Neural cell (in vitro differentiated cells): ENCODE measurements around the gene CCNB1IP1. TPM values are rescaled to one million over a fixed set of nuclear protein-coding genes. Genes with fewer than 3 reads are reported as not detected.
"Not testable (repeated sequence)": the region's sequence is repeated elsewhere in the genome, so short reads cannot be mapped to it uniquely, and the experiment has no call there.

Experiments
- H2AFZ ChIP-seq: fragments of 200-600, 300-800 bp; sonication (generic), shearing (Covaris generic); 2 replicates; pipeline ENCODE4 v1.6.0; 2014; ENCODE audit warnings: low read depth, mild to moderate bottlenecking, antibody characterized with exemption, low read length, moderate library complexity
- H3F3A ChIP-seq: fragments of 200-600 bp; shearing (Covaris generic); 2 replicates; pipeline ENCODE4 v1.6.1; 2016; ENCODE audit warnings: mild to moderate bottlenecking, moderate library complexity, mixed read lengths, antibody characterized with exemption, low read length; ENCODE audit not compliant: insufficient read depth, poor library complexity, severe bottlenecking
- H3K27ac ChIP-seq: fragments of 200-600, 300-800 bp; sonication (generic), shearing (Covaris generic); 2 replicates; pipeline ENCODE4 v1.5.1; 2014; ENCODE audit warnings: mild to moderate bottlenecking, low read length, moderate library complexity
- H3K27me3 ChIP-seq: fragments of 300-800, 200-600 bp; sonication (generic), shearing (Covaris generic); 2 replicates; pipeline ENCODE4 v1.6.0; 2014; ENCODE audit warnings: mild to moderate bottlenecking, low read depth, low read length, moderate library complexity; ENCODE audit not compliant: insufficient read depth
- H3K36me3 ChIP-seq: fragments of 300-800, 200-600 bp; sonication (generic), shearing (Covaris generic); 2 replicates; pipeline ENCODE4 v1.5.1; 2014; ENCODE audit warnings: mild to moderate bottlenecking, antibody characterized with exemption, low read length, moderate library complexity; ENCODE audit not compliant: insufficient read depth
- H3K4me2 ChIP-seq: fragments of 300-800, 200-600 bp; sonication (generic), shearing (Covaris generic); 2 replicates; pipeline ENCODE4 v1.6.0; 2014; ENCODE audit warnings: mild to moderate bottlenecking, low read length
- H3K4me3 ChIP-seq: fragments of 300-800, 200-600 bp; sonication (generic), shearing (Covaris generic); 2 replicates; pipeline ENCODE4 v1.5.1; 2014; ENCODE audit warnings: mild to moderate bottlenecking, low read length, moderate library complexity
- H3K79me2 ChIP-seq: fragments of 200-600 bp; shearing (Covaris generic); replicated peaks from 2 replicates; pipeline ENCODE4 v1.6.0; 2014; ENCODE audit warnings: mild to moderate bottlenecking, low read length, moderate library complexity; ENCODE audit not compliant: insufficient read depth
- H3K9ac ChIP-seq: fragments of 300-800, 200-600 bp; sonication (generic), shearing (Covaris generic); 2 replicates; pipeline ENCODE4 v1.6.1; 2016; ENCODE audit warnings: mild to moderate bottlenecking, low read length, mixed read lengths
- H3K9me2 ChIP-seq: fragments of 200-600 bp; shearing (Covaris generic); 2 replicates; pipeline ENCODE4 v1.6.1; 2016; ENCODE audit warnings: mild to moderate bottlenecking, low read length, mixed read lengths; ENCODE audit not compliant: insufficient read depth
- H3K9me3 ChIP-seq: fragments of 200-600, 300-800 bp; sonication (generic), shearing (Covaris generic); 2 replicates; pipeline ENCODE4 v1.6.1; 2016; ENCODE audit warnings: mild to moderate bottlenecking, mixed run types, low read length, moderate library complexity, mixed read lengths
- H4K20me1 ChIP-seq: fragments of 200-600 bp; shearing (Covaris generic); 2 replicates; pipeline ENCODE4 v1.6.1; 2016; ENCODE audit warnings: mild to moderate bottlenecking, mixed run types; ENCODE audit not compliant: insufficient read depth
- EP300 ChIP-seq: fragments of 450-650 bp; conservative IDR thresholded peaks from 2 replicates; pipeline ENCODE4 v1.6.1; 2014; ENCODE audit warnings: antibody characterized with exemption, mild to moderate bottlenecking, moderate library complexity; ENCODE audit not compliant: poor library complexity, severe bottlenecking
- EZH2 ChIP-seq: fragments of 200-600, 300-800 bp; shearing (Covaris generic), sonication (generic); IDR thresholded peaks from 2 replicates; pipeline ENCODE4 v1.6.1; 2014; ENCODE audit warnings: antibody characterized with exemption, low read length, borderline replicate concordance, mild to moderate bottlenecking; ENCODE audit not compliant: insufficient read depth, poor library complexity, severe bottlenecking
- MXI1 ChIP-seq: fragments of 450-650 bp; conservative IDR thresholded peaks from 2 replicates; pipeline ENCODE4 v1.6.1; 2014; ENCODE audit warnings: antibody characterized with exemption, mild to moderate bottlenecking; ENCODE audit not compliant: poor library complexity, severe bottlenecking
- POLR2AphosphoS5 ChIP-seq: IDR thresholded peaks from 2 replicates; pipeline ENCODE4 v1.6.1; 2012
- RAD21 ChIP-seq: fragments of 450-650 bp; conservative IDR thresholded peaks from 2 replicates; pipeline ENCODE4 v1.6.1; 2014; ENCODE audit warnings: antibody characterized with exemption, mild to moderate bottlenecking, moderate library complexity
- SMC3 ChIP-seq: fragments of 450-650 bp; conservative IDR thresholded peaks from 2 replicates; pipeline ENCODE4 v1.6.1; 2014; ENCODE audit warnings: antibody characterized with exemption, mild to moderate bottlenecking, moderate library complexity; ENCODE audit not compliant: poor library complexity
- TAF1 ChIP-seq: IDR thresholded peaks from 2 replicates; pipeline ENCODE4 v1.6.1; 2012; ENCODE audit warnings: low read depth
- polyA plus RNA-seq: library from polyadenylated mRNA; depleted of rRNA; stranded (reverse); fragments of >200 nt; gene quantifications from 2 replicates; pipeline ENCODE4 v1.2.3, GENCODE V29; 2014
- TF ChIP-seq, protein P1 (sequence below): IDR thresholded peaks from 2 replicates; pipeline ENCODE4 v1.6.1; 2012; ENCODE audit warnings: borderline replicate concordance
- TF ChIP-seq, protein P2 (sequence below): fragments of 450-650 bp; IDR thresholded peaks from 2 replicates; pipeline ENCODE4 v1.5.1; 2014; ENCODE audit warnings: antibody characterized with exemption, mild to moderate bottlenecking, moderate library complexity; ENCODE audit not compliant: poor library complexity, severe bottlenecking

The CCNB1IP1 gene
- polyA plus RNA-seq, 1 donor from 2014 or later, result 67.2 TPM

DNA sequence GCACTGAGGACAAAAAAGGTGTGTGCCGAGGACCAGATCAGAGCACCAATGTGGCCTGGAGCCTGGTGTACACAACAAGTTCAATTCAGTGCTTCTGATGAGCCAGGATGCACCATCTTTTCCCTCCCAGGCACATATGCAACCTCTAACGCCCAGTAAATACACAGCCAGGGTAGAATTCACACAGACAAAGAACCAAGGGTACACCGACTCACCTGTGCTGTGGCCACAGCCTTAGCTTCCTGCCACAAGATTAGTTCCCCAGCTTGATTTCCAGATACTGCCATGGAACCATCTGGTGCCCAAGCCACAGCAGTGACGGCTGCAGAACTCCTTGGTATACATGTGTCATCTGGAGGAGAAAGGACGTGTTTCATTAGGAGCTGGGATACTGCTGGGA, 39.7 kb upstream of the CCNB1IP1 start:
- TF ChIP-seq TAF1 (no peak), POLR2AphosphoS5 (no peak), EP300 (no peak), RAD21 (no peak), MXI1 (no peak), SMC3 (no peak), EZH2 (no peak)
- TF ChIP-seq, protein P1, sequence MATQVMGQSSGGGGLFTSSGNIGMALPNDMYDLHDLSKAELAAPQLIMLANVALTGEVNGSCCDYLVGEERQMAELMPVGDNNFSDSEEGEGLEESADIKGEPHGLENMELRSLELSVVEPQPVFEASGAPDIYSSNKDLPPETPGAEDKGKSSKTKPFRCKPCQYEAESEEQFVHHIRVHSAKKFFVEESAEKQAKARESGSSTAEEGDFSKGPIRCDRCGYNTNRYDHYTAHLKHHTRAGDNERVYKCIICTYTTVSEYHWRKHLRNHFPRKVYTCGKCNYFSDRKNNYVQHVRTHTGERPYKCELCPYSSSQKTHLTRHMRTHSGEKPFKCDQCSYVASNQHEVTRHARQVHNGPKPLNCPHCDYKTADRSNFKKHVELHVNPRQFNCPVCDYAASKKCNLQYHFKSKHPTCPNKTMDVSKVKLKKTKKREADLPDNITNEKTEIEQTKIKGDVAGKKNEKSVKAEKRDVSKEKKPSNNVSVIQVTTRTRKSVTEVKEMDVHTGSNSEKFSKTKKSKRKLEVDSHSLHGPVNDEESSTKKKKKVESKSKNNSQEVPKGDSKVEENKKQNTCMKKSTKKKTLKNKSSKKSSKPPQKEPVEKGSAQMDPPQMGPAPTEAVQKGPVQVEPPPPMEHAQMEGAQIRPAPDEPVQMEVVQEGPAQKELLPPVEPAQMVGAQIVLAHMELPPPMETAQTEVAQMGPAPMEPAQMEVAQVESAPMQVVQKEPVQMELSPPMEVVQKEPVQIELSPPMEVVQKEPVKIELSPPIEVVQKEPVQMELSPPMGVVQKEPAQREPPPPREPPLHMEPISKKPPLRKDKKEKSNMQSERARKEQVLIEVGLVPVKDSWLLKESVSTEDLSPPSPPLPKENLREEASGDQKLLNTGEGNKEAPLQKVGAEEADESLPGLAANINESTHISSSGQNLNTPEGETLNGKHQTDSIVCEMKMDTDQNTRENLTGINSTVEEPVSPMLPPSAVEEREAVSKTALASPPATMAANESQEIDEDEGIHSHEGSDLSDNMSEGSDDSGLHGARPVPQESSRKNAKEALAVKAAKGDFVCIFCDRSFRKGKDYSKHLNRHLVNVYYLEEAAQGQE, result no peak
- TF ChIP-seq, protein P2, sequence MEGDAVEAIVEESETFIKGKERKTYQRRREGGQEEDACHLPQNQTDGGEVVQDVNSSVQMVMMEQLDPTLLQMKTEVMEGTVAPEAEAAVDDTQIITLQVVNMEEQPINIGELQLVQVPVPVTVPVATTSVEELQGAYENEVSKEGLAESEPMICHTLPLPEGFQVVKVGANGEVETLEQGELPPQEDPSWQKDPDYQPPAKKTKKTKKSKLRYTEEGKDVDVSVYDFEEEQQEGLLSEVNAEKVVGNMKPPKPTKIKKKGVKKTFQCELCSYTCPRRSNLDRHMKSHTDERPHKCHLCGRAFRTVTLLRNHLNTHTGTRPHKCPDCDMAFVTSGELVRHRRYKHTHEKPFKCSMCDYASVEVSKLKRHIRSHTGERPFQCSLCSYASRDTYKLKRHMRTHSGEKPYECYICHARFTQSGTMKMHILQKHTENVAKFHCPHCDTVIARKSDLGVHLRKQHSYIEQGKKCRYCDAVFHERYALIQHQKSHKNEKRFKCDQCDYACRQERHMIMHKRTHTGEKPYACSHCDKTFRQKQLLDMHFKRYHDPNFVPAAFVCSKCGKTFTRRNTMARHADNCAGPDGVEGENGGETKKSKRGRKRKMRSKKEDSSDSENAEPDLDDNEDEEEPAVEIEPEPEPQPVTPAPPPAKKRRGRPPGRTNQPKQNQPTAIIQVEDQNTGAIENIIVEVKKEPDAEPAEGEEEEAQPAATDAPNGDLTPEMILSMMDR, result no peak
- Histone ChIP-seq H3K9ac (no peak overlapping the region), H3K36me3 (no peaks in the 10 kb centered on the region), H3K27ac (no peak overlapping the region), H4K20me1 (no peaks in the 10 kb centered on the region), H2AFZ (no peak overlapping the region), H3K79me2 (no peaks in the 10 kb centered on the region), H3K27me3 (no peaks in the 10 kb centered on the region), H3K9me2 (no peaks in the 10 kb centered on the region), H3F3A (no peaks in the 10 kb centered on the region), H3K4me2 (no peak overlapping the region), H3K9me3 (no peaks in the 10 kb centered on the region), H3K4me3 (no peak overlapping the region)

DNA sequence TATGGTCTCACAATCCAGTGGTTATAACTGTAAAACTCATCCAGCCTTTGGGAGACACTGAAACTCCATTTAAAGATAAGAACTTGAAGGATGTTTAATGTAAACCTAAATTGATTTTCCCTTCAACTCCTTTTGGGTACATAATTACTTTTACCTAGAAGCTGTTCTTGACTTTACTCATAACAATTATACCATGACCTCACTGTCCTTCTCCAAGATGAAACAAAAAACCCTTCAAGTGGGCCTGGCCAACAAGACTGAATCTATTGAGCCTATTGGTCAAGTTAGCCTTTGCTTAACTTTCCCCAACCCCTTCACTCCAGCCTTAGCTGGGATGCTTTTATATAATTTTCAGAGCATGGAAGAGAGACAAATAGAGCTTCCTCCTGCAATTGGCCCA, 32.8 kb upstream of the CCNB1IP1 start:
- Histone ChIP-seq H3K27ac (no peak overlapping the region), H3K9me3 (no peaks in the 10 kb centered on the region), H3K27me3 (no peaks in the 10 kb centered on the region), H3K36me3 (no peaks in the 10 kb centered on the region), H3K4me2 (no peak overlapping the region), H3K79me2 (no peaks in the 10 kb centered on the region), H3K9ac (no peak overlapping the region), H3K4me3 (no peak overlapping the region), H3F3A (no peaks in the 10 kb centered on the region), H4K20me1 (no peaks in the 10 kb centered on the region), H2AFZ (no peak overlapping the region), H3K9me2 (no peaks in the 10 kb centered on the region)
- TF ChIP-seq TAF1 (no peak), SMC3 (no peak), EP300 (no peak), MXI1 (no peak), RAD21 (no peak), POLR2AphosphoS5 (no peak), EZH2 (no peak)
- TF ChIP-seq, protein P2, result no peak
- TF ChIP-seq, protein P1, result no peak

DNA sequence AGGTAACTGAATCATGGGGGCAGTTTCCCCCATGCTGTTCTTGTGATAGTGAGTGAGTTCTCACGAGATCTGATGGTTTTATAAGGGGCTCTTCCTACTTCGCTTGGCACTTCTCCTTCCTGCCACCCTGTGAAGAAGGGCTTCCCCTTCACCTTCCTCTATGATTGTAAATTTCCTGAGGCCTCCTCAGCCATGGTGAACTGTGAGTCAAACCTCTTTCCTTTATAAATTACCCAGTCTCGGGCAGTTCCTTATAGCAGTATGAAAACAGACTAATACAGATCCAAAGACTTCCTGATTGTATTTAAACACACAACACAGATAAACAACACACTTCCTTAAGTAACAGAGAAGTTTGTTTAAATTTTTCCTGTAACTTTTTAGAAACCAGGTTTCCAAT, 25.4 kb upstream of the CCNB1IP1 start:
- H3K4me2 ChIP-seq, H3K27me3 ChIP-seq, H2AFZ ChIP-seq, H3K27ac ChIP-seq, H3K79me2 ChIP-seq, H3K9me3 ChIP-seq, H4K20me1 ChIP-seq, H3K9ac ChIP-seq, H3K36me3 ChIP-seq, H3F3A ChIP-seq, H3K9me2 ChIP-seq, H3K4me3 ChIP-seq: not testable (repeated sequence)
